HG02642 (cell line): ENCODE measurements around the gene THOC2.
"Not testable (repeated sequence)": the region's sequence is repeated elsewhere in the genome, so short reads cannot be mapped to it uniquely, and the experiment has no call there.

Experiments
- ATAC-seq: cut with Tn5 transposase; IDR thresholded peaks from one replicate; pipeline ENCODE4 v1.9.1; 2021; ENCODE audit warnings: mild to moderate bottlenecking; ENCODE audit not compliant: unreplicated experiment, poor library complexity

The THOC2 gene

GRCh38 chrX:123600181-123600580 is 132.7 kb downstream of the THOC2 start:
- ATAC-seq = no peak

GRCh38 chrX:123590842-123591486 is 141.9 kb downstream of the THOC2 start:
- peak; percentile 76 for ATAC-seq

GRCh38 chrX:123588723-123589122 is 144.1 kb downstream of the THOC2 start:
- no peak for ATAC-seq

GRCh38 chrX:123581586-123581985 is 151.3 kb downstream of the THOC2 start:
- ATAC-seq = no peak

GRCh38 chrX:123580792-123581191 is 152.1 kb downstream of the THOC2 start:
- no peak for ATAC-seq

GRCh38 chrX:123574027-123574426 is 158.8 kb downstream of the THOC2 start:
- ATAC-seq = not testable (repeated sequence)

- no peak for ATAC-seq
Observed at GRCh38 chrX:123570011-123570590, 162.8 kb downstream of the THOC2 start.

- no peak for ATAC-seq
Observed at GRCh38 chrX:123563167-123563566, 169.7 kb downstream of the THOC2 start.

GRCh38 chrX:123562342-123563146 is 170.3 kb downstream of the THOC2 start:
- no peak for ATAC-seq

- no peak for ATAC-seq
Observed at GRCh38 chrX:123561439-123562215, 171.2 kb downstream of the THOC2 start.

- ATAC-seq = no peak
Observed at GRCh38 chrX:123550829-123551228, 182.0 kb downstream of the THOC2 start.
